Activated naive CD8-positive, alpha-beta T cell treated with anti-CD3 and anti-CD28 coated beads, Interleukin-2, amount 10 ng/mL, durations not matched to agents 7 days and 5 days (primary cell): ENCODE results near the gene CYP1A1. TPM values are rescaled to one million over a fixed set of nuclear protein-coding genes. Genes with fewer than 3 reads are reported as not detected.
"Not testable (repeated sequence)": the region's sequence is repeated elsewhere in the genome, so short reads cannot be mapped to it uniquely, and the experiment has no call there.

Experiments used
- ATAC-seq: fragments of 150-1000 bp; cut with Tn5 transposase; one replicate; pipeline ENCODE4 v1.10.0; 2021; ENCODE audit warnings: low read depth, moderate library complexity
- POLR2A ChIA-PET: fragments of 350-600 bp; sonication (Branson Sonifier 250); formaldehyde crosslinking; loops from one replicate; lab custom pipeline; 2021; ENCODE audit warnings: antibody characterized with exemption; lab: Charles Lee
- DNase-seq: peaks from one replicate; pipeline ENCODE4 v3.0.0; 2021
- H3K27ac Mint-ChIP-seq: one replicate; pipeline ENCODE4 v1.8.0; 2022; ENCODE audit warnings: mild to moderate bottlenecking, mixed read lengths
- H3K27me3 Mint-ChIP-seq: one replicate; pipeline ENCODE4 v1.8.0; 2022; ENCODE audit warnings: mild to moderate bottlenecking, moderate library complexity, mixed read lengths
- H3K36me3 Mint-ChIP-seq: one replicate; pipeline ENCODE4 v1.8.0; 2021; ENCODE audit warnings: mild to moderate bottlenecking, mixed read lengths
- H3K4me1 Mint-ChIP-seq: one replicate; pipeline ENCODE4 v1.8.0; 2021; ENCODE audit warnings: mixed read lengths
- H3K4me3 Mint-ChIP-seq: one replicate; pipeline ENCODE4 v1.8.0; 2022; ENCODE audit warnings: mild to moderate bottlenecking, moderate library complexity, mixed read lengths
- H3K9me3 Mint-ChIP-seq: one replicate; pipeline ENCODE4 v1.8.0; 2021; ENCODE audit warnings: mixed read lengths
- total RNA-seq, 2 experiments: library from RNA; stranded (reverse); gene quantifications; one replicate each; pipeline ENCODE4 v1.2.3, GENCODE V29; 2021

CYP1A1 gene
- total RNA-seq, 2 experiments from 2014 or later: 12.0 to 12.4 TPM

GRCh38 chr15:74754593-74755215 lies 29.4 kb upstream of the CYP1A1 start:
- peaks cover 6% of the 10 kb centered on the region for H3K27me3 Mint-ChIP-seq
- no peaks in the 10 kb centered on the region for H3K36me3 Mint-ChIP-seq
- no peak overlapping the region for H3K27ac Mint-ChIP-seq
- H3K9me3 Mint-ChIP-seq: no peaks in the 10 kb centered on the region
- POLR2A ChIA-PET: interaction anchor here (0.6 kb wide), 1 partner anchor 7 kb away, joined by 4 read pairs; no protein-coding TSS in a partner anchor
- DNase-seq (no peak), ATAC-seq (no peak)
- H3K4me1 Mint-ChIP-seq: no peaks in the 10 kb centered on the region
- no peak overlapping the region for H3K4me3 Mint-ChIP-seq

- Mint-ChIP-seq H3K4me3 (no peak overlapping the region), H3K4me1 (no peaks in the 10 kb centered on the region), H3K9me3 (no peaks in the 10 kb centered on the region), H3K27ac (no peak overlapping the region), H3K27me3 (peaks cover 6% of the 10 kb centered on the region), H3K36me3 (no peaks in the 10 kb centered on the region)
- ATAC-seq (no peak), DNase-seq (no peak)
- POLR2A ChIA-PET: no interaction called here
Observed at GRCh38 chr15:74752531-74752930, 27.2 kb upstream of the CYP1A1 start.

- H3K4me3 Mint-ChIP-seq: no peak overlapping the region
- POLR2A ChIA-PET: interaction anchor here (1.7 kb wide), 1 partner anchor 26 kb away, joined by 5 read pairs; the partner anchor contains the start of gene CYP1A1
Observed at GRCh38 chr15:74752011-74752410, 26.7 kb upstream of the CYP1A1 start.

GRCh38 chr15:74750751-74751150 lies 25.4 kb upstream of the CYP1A1 start:
- no peak overlapping the region for H3K4me3 Mint-ChIP-seq
- ATAC-seq (no peak), DNase-seq (no peak)
- H3K4me1 Mint-ChIP-seq: no peaks in the 10 kb centered on the region
- H3K27ac Mint-ChIP-seq: no peak overlapping the region
- H3K27me3 Mint-ChIP-seq: peaks cover 4% of the 10 kb centered on the region
- H3K36me3 Mint-ChIP-seq: no peaks in the 10 kb centered on the region
- no peaks in the 10 kb centered on the region for H3K9me3 Mint-ChIP-seq
- POLR2A ChIA-PET: interaction anchor here (1.7 kb wide), 1 partner anchor 25 kb away, joined by 5 read pairs; the partner anchor contains the start of gene CYP1A1

More at GRCh38 chr15:74752011-74752410, 26.7 kb upstream of the CYP1A1 start:
- Mint-ChIP-seq H3K27me3 (peaks cover 6% of the 10 kb centered on the region), H3K27ac (no peak overlapping the region), H3K9me3 (no peaks in the 10 kb centered on the region), H3K36me3 (no peaks in the 10 kb centered on the region), H3K4me1 (no peaks in the 10 kb centered on the region)
- DNase-seq (no peak), ATAC-seq (no peak)

GRCh38 chr15:74749832-74750231 lies 24.5 kb upstream of the CYP1A1 start:
- POLR2A ChIA-PET: no interaction called here
- Mint-ChIP-seq H3K9me3 (no peaks in the 10 kb centered on the region), H3K36me3 (no peaks in the 10 kb centered on the region), H3K27ac (no peak overlapping the region), H3K4me3 (no peak overlapping the region), H3K4me1 (no peaks in the 10 kb centered on the region), H3K27me3 (peaks cover 4% of the 10 kb centered on the region)
- ATAC-seq (no peak), DNase-seq (no peak)

GRCh38 chr15:74748322-74748946 lies 23.1 kb upstream of the CYP1A1 start, which contains the start of gene CYP1A2:
TSS of gene CYP1A2 (plus strand) at chr15:74748845. CDS start at chr15:74749739, 894 bp downstream.
- Mint-ChIP-seq H3K4me3 (no peak within 1 kb of the TSS), H3K4me1 (no peaks in the 10 kb centered on the region), H3K9me3 (no peaks in the 10 kb centered on the region), H3K27ac (no peak within 1 kb of the TSS), H3K27me3 (peaks cover 2% of the 10 kb centered on the region), H3K36me3 (no peaks in the 10 kb centered on the region)
- DNase-seq: no peak
- POLR2A ChIA-PET: no interaction called here
- ATAC-seq: no peak

GRCh38 chr15:74746389-74746788 lies 21.1 kb upstream of the CYP1A1 start:
- peaks cover 3% of the 10 kb centered on the region for H3K36me3 Mint-ChIP-seq
- no peak overlapping the region for H3K4me3 Mint-ChIP-seq
- POLR2A ChIA-PET: no interaction called here
- H3K9me3 Mint-ChIP-seq: peaks cover 5% of the 10 kb centered on the region
- no peaks in the 10 kb centered on the region for H3K4me1 Mint-ChIP-seq
- no peaks in the 10 kb centered on the region for H3K27me3 Mint-ChIP-seq
- no peak overlapping the region for H3K27ac Mint-ChIP-seq
- ATAC-seq (no peak), DNase-seq (no peak)

- Mint-ChIP-seq H3K27me3 (peaks cover 4% of the 10 kb centered on the region), H3K27ac (no peak overlapping the region), H3K9me3 (peaks cover 12% of the 10 kb centered on the region), H3K36me3 (peaks cover 5% of the 10 kb centered on the region), H3K4me1 (no peaks in the 10 kb centered on the region), H3K4me3 (no peak overlapping the region)
- no peak for ATAC-seq
- POLR2A ChIA-PET: no interaction called here
- no peak for DNase-seq
Observed at GRCh38 chr15:74742422-74742821, 17.1 kb upstream of the CYP1A1 start.

GRCh38 chr15:74738239-74738638 lies 12.9 kb upstream of the CYP1A1 start:
- H3K36me3 Mint-ChIP-seq, H3K27ac Mint-ChIP-seq, POLR2A ChIA-PET, H3K4me1 Mint-ChIP-seq, ATAC-seq, DNase-seq, H3K27me3 Mint-ChIP-seq, H3K4me3 Mint-ChIP-seq: not testable (repeated sequence)
- peaks cover 12% of the 10 kb centered on the region for H3K9me3 Mint-ChIP-seq

GRCh38 chr15:74735305-74735704 lies 10.0 kb upstream of the CYP1A1 start:
- Mint-ChIP-seq H3K4me1 (peaks cover 6% of the 10 kb centered on the region), H3K4me3 (no peak overlapping the region), H3K27ac (no peak overlapping the region), H3K27me3 (peaks cover 12% of the 10 kb centered on the region), H3K9me3 (peaks cover 4% of the 10 kb centered on the region), H3K36me3 (peaks cover 2% of the 10 kb centered on the region)
- POLR2A ChIA-PET: no interaction called here
- ATAC-seq (no peak), DNase-seq (no peak)

GRCh38 chr15:74733269-74733668 lies 7.9 kb upstream of the CYP1A1 start:
- Mint-ChIP-seq H3K36me3 (peaks cover 2% of the 10 kb centered on the region), H3K27me3 (peaks cover 12% of the 10 kb centered on the region), H3K4me1 (peaks cover 7% of the 10 kb centered on the region), H3K27ac (no peak overlapping the region), H3K4me3 (no peak overlapping the region), H3K9me3 (peaks cover 4% of the 10 kb centered on the region)
- POLR2A ChIA-PET: no interaction called here
- no peak for DNase-seq
- no peak for ATAC-seq

- peaks cover under 1% of the 10 kb centered on the region for H3K36me3 Mint-ChIP-seq
- H3K4me1 Mint-ChIP-seq: peaks cover 7% of the 10 kb centered on the region
- no peak for ATAC-seq
- H3K27me3 Mint-ChIP-seq: peaks cover 10% of the 10 kb centered on the region
- no peaks in the 10 kb centered on the region for H3K9me3 Mint-ChIP-seq
- no peak for DNase-seq
- no peak overlapping the region for H3K27ac Mint-ChIP-seq
- H3K4me3 Mint-ChIP-seq: no peak overlapping the region
- POLR2A ChIA-PET: no interaction called here
Observed at GRCh38 chr15:74732846-74733245, 7.5 kb upstream of the CYP1A1 start.

GRCh38 chr15:74730619-74731316 lies 5.4 kb upstream of the CYP1A1 start:
- DNase-seq (no peak), ATAC-seq (no peak)
- peaks cover 16% of the 10 kb centered on the region for H3K4me1 Mint-ChIP-seq
- H3K36me3 Mint-ChIP-seq: no peaks in the 10 kb centered on the region
- peaks cover 9% of the 10 kb centered on the region for H3K27me3 Mint-ChIP-seq
- H3K9me3 Mint-ChIP-seq: no peaks in the 10 kb centered on the region
- H3K27ac Mint-ChIP-seq: no peak overlapping the region
- no peak overlapping the region for H3K4me3 Mint-ChIP-seq
- POLR2A ChIA-PET: no interaction called here
